ENCODE measurements around the gene HDAC2. TPM values are rescaled to one million over a fixed set of nuclear protein-coding genes. Genes with fewer than 3 reads are reported as not detected.
"Not testable (repeated sequence)": the region's sequence is repeated elsewhere in the genome, so short reads cannot be mapped to it uniquely, and the experiment has no call there.

Gene HDAC2
- 55.2 and 99.8 TPM in 2 replicates for total RNA-seq

DNA sequence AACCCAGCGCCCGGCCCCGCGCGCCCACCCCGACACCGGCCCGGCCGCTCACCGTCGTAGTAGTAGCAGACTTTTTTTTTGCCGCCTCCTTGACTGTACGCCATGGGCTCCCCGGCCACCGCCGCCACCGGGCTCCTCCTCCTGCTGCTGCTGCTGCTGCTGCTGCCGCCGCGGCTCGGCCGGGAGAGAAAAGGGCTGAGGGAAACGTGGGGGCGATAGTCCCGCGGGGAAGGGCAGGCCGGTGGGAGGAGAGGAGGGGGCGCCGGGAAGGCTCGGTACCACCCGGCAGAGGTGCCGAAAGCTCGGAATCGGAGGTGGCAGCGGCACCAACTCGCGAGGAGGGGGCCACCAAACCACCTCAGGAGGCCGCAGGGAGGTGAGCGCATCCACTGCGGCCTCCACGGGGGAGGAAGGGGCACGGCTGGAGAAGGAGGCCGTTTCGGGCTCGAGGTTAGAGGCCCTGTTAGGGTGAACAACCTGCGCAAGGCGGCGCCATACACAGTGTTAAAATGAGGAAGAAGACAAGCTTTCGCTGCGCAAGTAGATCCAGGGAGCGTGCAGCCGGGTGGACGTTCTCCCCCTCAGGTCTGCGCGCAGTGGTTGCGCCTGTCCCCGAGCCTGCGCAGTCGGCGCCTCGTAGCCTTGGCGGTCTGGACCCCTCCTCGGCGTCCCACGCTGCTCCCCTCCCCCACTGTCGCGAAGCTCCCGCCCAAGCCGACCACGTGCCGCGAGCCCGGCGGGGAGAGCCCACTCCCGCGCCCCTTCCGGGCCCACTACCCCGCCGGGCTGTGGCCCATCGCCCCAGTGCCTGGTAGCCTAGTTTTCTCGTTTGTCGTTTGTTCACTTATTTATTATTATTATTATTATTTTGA, at the start of gene HDAC2:
Gene HDAC2 (minus strand): TSS at position 344 of the 872 bp plus-strand sequence. CDS start 240 bp downstream, at position 104.
- FAIRE-seq (no peak), DNase-seq (ENCODE audit: low read depth) (peak; percentile 48)
- Histone ChIP-seq H3K27me3 (ENCODE audit: control insufficient read depth, insufficient read depth, low read length) (no peaks in the 10 kb centered on the region), H3K4me3 (ENCODE audit: low read depth, low read length) (peak within 1 kb of the TSS; percentile 91), H3K36me3 (ENCODE audit: control insufficient read depth, insufficient read depth, low read length) (no peaks in the 10 kb centered on the region)
- TF ChIP-seq CTCF (IDR thresholded peaks at IDR 0.05; ENCODE audit: insufficient read depth, low read length, severe bottlenecking): no peak

DNA sequence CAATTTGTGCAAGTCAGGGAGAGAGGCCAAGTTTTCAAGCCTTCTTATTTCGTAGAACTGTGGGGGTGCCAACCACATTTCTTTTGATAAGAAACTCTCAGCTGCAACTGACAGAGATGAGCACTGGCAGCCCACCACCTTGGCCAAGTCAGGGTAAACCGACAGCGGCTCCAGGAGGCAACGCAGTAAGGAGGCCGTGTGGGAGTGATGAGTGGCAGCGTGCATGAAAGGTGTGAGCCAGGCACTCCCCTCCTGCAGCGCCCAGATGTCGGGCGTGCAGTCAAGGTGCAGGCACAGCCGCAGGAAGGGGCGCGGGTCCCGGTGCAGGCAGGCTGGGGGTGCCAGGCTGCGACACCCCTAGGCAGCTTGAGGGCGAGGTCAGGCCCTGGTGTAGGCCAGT, 49.2 kb upstream of the HDAC2 start:
- no peak overlapping the region for H3K4me3 ChIP-seq (ENCODE audit: low read depth, low read length)
- FAIRE-seq: no peak
- DNase-seq (ENCODE audit: low read depth): no peak
- H3K27me3 ChIP-seq (ENCODE audit: control insufficient read depth, insufficient read depth, low read length): no peaks in the 10 kb centered on the region
- H3K36me3 ChIP-seq (ENCODE audit: control insufficient read depth, insufficient read depth, low read length): no peaks in the 10 kb centered on the region
- TF ChIP-seq CTCF (IDR thresholded peaks at IDR 0.05; ENCODE audit: insufficient read depth, low read length, severe bottlenecking): no peak

DNA sequence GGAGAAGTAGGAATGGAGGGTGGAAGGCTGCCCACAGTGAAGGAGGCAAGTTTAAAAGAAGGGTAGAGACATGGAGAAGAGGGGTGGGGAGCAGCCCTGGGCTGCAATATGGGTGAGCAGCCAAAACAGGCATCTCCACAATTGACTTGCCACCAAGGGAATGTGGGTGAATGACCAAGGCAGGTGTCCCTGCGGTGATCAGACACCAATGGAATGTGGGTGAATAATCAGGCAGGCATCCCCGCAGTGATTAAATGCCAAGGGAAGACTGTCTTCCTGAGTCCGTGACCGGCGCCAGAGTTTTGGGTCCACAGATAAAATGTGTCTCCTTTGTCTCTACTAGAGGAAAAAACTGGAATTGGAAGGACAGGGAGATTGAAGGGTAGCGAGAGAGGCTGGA, 46.2 kb upstream of the HDAC2 start:
- FAIRE-seq; H3K36me3 ChIP-seq (ENCODE audit: control insufficient read depth, insufficient read depth, low read length): not testable (repeated sequence)
- DNase-seq (ENCODE audit: low read depth): peak; percentile 11

DNA sequence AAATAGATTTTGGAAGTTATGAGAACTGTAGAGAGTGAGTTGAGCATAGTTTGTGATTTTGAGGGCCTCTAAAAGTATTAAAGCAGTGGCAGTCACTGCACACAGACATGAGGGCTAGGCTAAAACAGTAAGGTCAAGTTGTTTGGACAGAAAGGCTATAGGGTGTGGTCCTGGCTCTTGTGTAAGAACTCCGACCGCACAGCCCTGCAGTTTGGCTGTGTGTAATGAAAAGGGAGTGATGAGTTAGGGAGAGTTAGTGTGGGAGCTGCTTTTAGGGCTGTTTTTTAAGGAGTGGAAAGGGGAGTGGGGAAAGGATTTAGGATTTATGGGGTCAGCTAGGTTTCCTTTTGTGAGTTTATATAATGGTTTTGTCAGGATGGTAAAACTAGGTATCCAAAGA, 43.2 kb upstream of the HDAC2 start:
- H3K27me3 ChIP-seq (ENCODE audit: control insufficient read depth, insufficient read depth, low read length); FAIRE-seq; DNase-seq (ENCODE audit: low read depth); H3K36me3 ChIP-seq (ENCODE audit: control insufficient read depth, insufficient read depth, low read length); H3K4me3 ChIP-seq (ENCODE audit: low read depth, low read length): not testable (repeated sequence)

More for the DNA sequence above, 46.2 kb upstream of the HDAC2 start:
- not testable (repeated sequence) for H3K27me3 ChIP-seq (ENCODE audit: control insufficient read depth, insufficient read depth, low read length); H3K4me3 ChIP-seq (ENCODE audit: low read depth, low read length)

DNA sequence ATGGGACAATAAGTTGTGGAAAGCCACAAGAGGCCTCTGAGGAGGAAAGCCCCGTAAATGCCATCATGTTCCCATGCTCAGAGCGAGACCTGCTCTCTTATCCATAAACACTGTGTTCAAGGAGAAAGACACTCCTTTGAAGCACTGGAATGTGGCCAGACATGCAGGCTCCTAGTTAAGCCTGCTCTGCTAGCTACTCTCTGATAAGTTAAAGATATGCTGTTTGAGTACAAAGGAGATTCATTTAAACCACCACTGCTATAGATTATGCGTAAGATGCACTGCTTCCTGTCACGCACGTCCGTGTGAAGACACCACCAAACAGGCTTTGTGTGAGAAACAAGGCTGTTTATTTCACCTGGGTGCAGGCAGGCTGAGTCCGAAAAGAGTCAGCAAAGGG, 40.5 kb upstream of the HDAC2 start:
- H3K36me3 ChIP-seq (ENCODE audit: control insufficient read depth, insufficient read depth, low read length); H3K27me3 ChIP-seq (ENCODE audit: control insufficient read depth, insufficient read depth, low read length); DNase-seq (ENCODE audit: low read depth); H3K4me3 ChIP-seq (ENCODE audit: low read depth, low read length); FAIRE-seq: not testable (repeated sequence)

DNA sequence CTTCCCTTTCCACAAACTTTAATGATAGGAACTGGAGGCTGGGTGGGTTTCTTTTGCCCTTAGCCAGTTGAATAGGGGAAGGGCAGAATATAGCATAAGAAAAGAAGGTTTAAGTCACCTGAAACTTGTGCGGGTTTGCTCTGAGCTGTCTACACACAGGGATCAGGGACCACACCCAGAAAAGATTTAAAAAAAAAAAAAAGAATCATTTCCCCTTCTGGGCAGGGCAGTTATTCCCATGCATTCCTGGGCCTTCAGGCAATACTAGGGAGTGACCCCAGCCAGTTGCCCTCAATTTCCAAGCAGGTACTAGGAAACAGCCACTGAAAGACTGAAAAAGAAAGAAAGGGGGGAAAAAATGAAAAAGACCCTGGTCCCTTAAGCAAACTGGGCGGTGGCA, 39.6 kb upstream of the HDAC2 start:
- TF ChIP-seq CTCF (IDR thresholded peaks at IDR 0.05; ENCODE audit: insufficient read depth, low read length, severe bottlenecking): no peak
- H3K27me3 ChIP-seq (ENCODE audit: control insufficient read depth, insufficient read depth, low read length): no peaks in the 10 kb centered on the region
- no peak for FAIRE-seq
- DNase-seq (ENCODE audit: low read depth): no peak
- H3K36me3 ChIP-seq (ENCODE audit: control insufficient read depth, insufficient read depth, low read length): no peaks in the 10 kb centered on the region
- H3K4me3 ChIP-seq (ENCODE audit: low read depth, low read length): no peak overlapping the region

DNA sequence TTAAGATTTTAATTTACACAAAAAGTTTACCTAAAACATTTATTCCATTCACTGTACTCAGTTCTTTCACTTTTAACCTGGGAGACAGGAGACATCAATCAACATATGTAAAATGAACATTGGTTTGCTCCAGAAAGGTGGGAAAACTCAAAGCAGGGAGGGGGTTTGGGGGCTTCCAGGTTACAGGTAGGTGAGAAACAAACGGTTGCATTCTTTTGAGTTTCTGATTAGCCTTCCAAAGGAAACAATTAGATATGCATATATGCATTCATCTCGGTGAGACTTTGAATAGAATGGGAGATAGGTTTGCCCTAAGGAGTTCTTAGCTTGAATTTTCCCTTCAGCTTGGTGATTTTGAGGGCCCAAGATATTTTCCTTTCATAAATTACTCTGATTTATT, 38.2 kb upstream of the HDAC2 start:
- Histone ChIP-seq H3K27me3 (ENCODE audit: control insufficient read depth, insufficient read depth, low read length) (no peaks in the 10 kb centered on the region), H3K4me3 (ENCODE audit: low read depth, low read length) (no peak overlapping the region), H3K36me3 (ENCODE audit: control insufficient read depth, insufficient read depth, low read length) (no peaks in the 10 kb centered on the region)
- no peak for FAIRE-seq
- DNase-seq (ENCODE audit: low read depth): no peak
- no peak for TF ChIP-seq CTCF (IDR thresholded peaks at IDR 0.05; ENCODE audit: insufficient read depth, low read length, severe bottlenecking)
